ENCODE measurements around the gene GSC2. TPM values are rescaled to one million over a fixed set of nuclear protein-coding genes. Genes with fewer than 3 reads are reported as not detected.

Gene GSC2
- total RNA-seq, 1 donor from 2014 or later, result 0.26 TPM

GRCh38 chr22:19131685-19132015 lies 18.4 kb downstream of the GSC2 start:
- intact Hi-C loops (cut with micrococcal nuclease), result no loop called here
- Mint-ChIP-seq H3K36me3 (ENCODE audit: low read depth) (peaks cover 12% of the 10 kb centered on the region), H3K9me3 (no peaks in the 10 kb centered on the region), H3K27ac (no peak overlapping the region), H3K4me1 (ENCODE audit: low read depth) (no peaks in the 10 kb centered on the region), H3K4me3 (no peak overlapping the region), H3K27me3 (ENCODE audit: insufficient read depth) (no peaks in the 10 kb centered on the region)
- no peak for DNase-seq (ENCODE audit: low spot score)

DNA sequence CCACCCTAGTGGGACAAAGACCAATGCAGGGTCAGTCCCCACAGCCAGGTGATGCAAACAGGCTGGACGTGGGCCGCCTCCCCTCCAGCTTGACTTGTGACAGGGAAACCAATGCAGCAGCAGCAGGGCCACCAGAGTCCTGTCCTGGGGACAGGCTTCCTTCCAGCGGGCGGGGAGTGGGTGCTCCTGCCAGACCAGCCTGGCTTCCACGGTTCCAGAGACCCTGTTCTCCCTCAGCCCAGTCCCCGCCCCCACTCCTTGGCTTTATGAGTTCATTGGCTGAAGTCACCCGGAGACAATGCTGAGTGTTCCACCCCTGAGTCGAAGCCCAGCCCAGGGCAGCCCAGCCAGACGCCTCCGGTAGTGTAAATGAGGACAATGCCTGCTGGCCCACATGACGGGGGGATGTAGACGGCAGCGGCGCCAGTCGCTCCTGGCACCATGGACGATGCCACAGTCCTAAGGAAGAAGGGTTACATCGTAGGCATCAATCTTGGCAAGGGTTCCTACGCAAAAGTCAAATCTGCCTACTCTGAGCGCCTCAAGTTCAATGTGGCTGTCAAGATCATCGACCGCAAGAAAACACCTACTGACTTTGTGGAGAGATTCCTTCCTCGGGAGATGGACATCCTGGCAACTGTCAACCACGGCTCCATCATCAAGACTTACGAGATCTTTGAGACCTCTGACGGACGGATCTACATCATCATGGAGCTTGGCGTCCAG lies 19.0 kb downstream of the GSC2 start, which contains the start of gene TSSK2:
TSS of gene TSSK2 (plus strand) at position 350 of the 726 bp plus-strand sequence. CDS start at position 442, 92 bp downstream.
- intact Hi-C loops (cut with micrococcal nuclease), result no loop called here
- no peaks in the 10 kb centered on the region for H3K4me1 Mint-ChIP-seq (ENCODE audit: low read depth)
- no peak within 1 kb of the TSS for H3K27ac Mint-ChIP-seq
- no peak for DNase-seq (ENCODE audit: low spot score)
- no peaks in the 10 kb centered on the region for H3K9me3 Mint-ChIP-seq
- no peak within 1 kb of the TSS for H3K4me3 Mint-ChIP-seq
- H3K36me3 Mint-ChIP-seq (ENCODE audit: low read depth), result peaks cover 8% of the 10 kb centered on the region
- H3K27me3 Mint-ChIP-seq (ENCODE audit: insufficient read depth), result no peaks in the 10 kb centered on the region

DNA sequence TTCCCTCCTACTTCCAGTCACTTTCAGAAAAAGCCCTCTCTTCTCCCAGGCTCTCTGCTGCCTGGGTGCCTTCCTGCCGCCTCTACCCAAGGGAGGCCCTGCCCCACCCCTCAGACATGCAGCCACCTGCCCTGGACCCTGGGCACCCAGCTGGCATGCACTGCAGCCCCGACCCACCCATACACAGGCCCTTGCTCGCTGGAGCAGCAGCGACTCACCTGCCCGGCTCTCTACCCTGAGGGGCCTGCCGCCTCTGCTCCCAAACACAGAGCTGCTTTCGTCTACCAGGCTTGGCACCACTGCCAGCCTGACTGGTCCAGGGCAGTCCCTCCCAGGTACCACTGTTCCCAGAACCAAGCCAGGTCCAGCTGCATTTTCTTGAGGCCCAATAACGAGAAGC lies 20.2 kb downstream of the GSC2 start:
- Mint-ChIP-seq H3K4me3 (no peak overlapping the region), H3K27me3 (ENCODE audit: insufficient read depth) (no peaks in the 10 kb centered on the region), H3K9me3 (no peaks in the 10 kb centered on the region), H3K36me3 (ENCODE audit: low read depth) (peaks cover under 1% of the 10 kb centered on the region), H3K27ac (no peak overlapping the region), H3K4me1 (ENCODE audit: low read depth) (no peaks in the 10 kb centered on the region)
- DNase-seq (ENCODE audit: low spot score), result no peak
- intact Hi-C loops (cut with micrococcal nuclease), result no loop called here

GRCh38 chr22:19128946-19129727 lies 21.0 kb downstream of the GSC2 start:
- Mint-ChIP-seq H3K9me3 (no peaks in the 10 kb centered on the region), H3K4me1 (ENCODE audit: low read depth) (no peaks in the 10 kb centered on the region), H3K4me3 (no peak overlapping the region), H3K27me3 (ENCODE audit: insufficient read depth) (no peaks in the 10 kb centered on the region), H3K27ac (no peak overlapping the region), H3K36me3 (ENCODE audit: low read depth) (no peaks in the 10 kb centered on the region)
- DNase-seq (ENCODE audit: low spot score), result no peak
- intact Hi-C loops (cut with micrococcal nuclease), result no loop called here

- no peak for DNase-seq (ENCODE audit: low spot score)
- Mint-ChIP-seq H3K27me3 (ENCODE audit: insufficient read depth) (no peaks in the 10 kb centered on the region), H3K9me3 (no peaks in the 10 kb centered on the region), H3K4me1 (ENCODE audit: low read depth) (peaks cover 1% of the 10 kb centered on the region), H3K4me3 (no peak overlapping the region), H3K36me3 (ENCODE audit: low read depth) (no peaks in the 10 kb centered on the region), H3K27ac (no peak overlapping the region)
- intact Hi-C loops (cut with micrococcal nuclease), result no loop called here
Measured at GRCh38 chr22:19128009-19128401, 22.1 kb downstream of the GSC2 start.

DNA sequence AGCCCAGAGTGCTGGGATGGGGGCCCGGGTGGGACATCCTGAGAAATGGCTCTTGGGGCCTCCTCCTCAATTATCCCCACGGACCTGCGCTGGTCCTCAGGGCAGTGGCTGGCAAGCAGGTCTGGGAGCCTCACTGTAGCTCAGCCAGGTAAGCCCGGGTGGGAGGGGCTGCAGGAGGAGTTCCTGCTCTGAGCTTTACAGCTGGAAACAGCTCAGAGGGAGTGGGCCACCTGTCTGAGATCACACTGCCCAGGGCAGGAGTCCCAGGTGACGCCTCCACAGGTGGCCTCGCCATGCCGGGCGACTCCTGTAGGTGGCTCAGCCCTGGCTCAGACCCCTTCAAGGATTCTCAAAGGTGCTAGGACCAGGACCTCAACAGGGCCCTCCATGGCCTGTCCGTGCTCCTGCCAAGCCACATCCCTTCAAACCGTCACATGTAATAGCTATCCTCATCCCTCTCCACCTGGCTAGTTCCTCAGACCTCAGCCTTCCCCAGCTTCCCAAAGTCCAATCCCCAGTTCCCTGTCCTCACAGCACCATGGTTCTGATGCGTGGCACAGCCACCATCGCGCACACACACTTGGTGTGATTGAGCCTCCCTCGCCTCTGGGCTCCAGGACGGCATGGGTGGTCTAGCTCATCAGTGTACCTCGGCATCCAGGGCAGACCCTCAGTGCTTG lies 22.6 kb downstream of the GSC2 start:
- H3K4me1 Mint-ChIP-seq (ENCODE audit: low read depth), result peaks cover 7% of the 10 kb centered on the region
- no peak overlapping the region for H3K4me3 Mint-ChIP-seq
- intact Hi-C loops (cut with micrococcal nuclease), result no loop called here

DNA sequence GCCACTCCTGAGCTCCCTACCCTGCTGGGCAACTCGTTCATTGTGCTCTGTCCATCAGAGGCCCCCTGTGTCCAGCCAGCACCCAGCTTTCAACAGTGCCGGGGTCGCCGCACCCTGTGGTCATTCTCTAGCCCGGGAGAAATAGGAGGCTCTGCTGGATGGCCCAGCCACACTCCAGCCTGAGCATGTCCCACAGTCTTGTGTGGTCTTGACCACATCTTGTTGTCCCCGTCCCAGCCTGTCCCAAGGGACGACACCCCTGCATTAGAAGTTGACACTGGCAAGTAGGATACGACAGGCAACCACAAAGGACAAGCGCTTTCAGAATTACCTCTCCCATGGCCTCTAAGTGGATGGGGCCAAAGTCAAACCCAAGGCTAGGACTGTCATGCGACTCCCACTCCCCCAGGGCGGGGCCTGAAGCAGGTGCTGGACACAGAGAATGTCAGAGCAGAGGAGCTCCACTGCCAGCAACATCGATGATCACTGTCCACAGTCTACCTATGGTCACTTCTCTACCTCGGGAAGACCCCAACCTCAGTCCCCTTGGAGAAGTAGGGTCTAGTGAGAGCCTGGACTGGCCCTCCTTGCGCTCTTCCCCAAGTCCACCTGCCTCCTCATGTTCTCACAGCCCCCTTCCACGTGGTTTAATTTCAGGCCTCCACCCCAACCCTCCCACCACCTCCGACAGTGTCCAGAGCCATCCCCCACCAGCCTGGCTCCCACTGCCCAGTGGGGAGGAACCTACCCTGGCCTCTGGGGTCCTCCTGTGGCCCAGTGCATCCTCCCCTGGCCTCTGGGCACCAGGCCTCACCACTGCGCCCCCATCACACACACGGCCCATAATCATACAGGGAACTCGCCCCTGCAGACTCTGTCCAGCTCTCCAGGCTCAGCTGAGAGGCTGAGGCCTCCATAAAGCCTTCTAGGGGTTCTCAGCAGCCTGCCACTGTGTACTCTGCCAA lies 23.5 kb downstream of the GSC2 start:
- no peak overlapping the region for H3K27ac Mint-ChIP-seq
- no peak for DNase-seq (ENCODE audit: low spot score)
- H3K4me1 Mint-ChIP-seq (ENCODE audit: low read depth), result peaks cover 7% of the 10 kb centered on the region
- H3K36me3 Mint-ChIP-seq (ENCODE audit: low read depth), result no peaks in the 10 kb centered on the region
- H3K4me3 Mint-ChIP-seq, result no peak overlapping the region
- intact Hi-C loops (cut with micrococcal nuclease), result no loop called here
- no peaks in the 10 kb centered on the region for H3K9me3 Mint-ChIP-seq
- peaks cover 1% of the 10 kb centered on the region for H3K27me3 Mint-ChIP-seq (ENCODE audit: insufficient read depth)

More for the DNA sequence above, 22.6 kb downstream of the GSC2 start:
- Mint-ChIP-seq H3K36me3 (ENCODE audit: low read depth) (no peaks in the 10 kb centered on the region), H3K9me3 (no peaks in the 10 kb centered on the region), H3K27ac (no peak overlapping the region), H3K27me3 (ENCODE audit: insufficient read depth) (peaks cover 1% of the 10 kb centered on the region)
- DNase-seq (ENCODE audit: low spot score), result no peak

DNA sequence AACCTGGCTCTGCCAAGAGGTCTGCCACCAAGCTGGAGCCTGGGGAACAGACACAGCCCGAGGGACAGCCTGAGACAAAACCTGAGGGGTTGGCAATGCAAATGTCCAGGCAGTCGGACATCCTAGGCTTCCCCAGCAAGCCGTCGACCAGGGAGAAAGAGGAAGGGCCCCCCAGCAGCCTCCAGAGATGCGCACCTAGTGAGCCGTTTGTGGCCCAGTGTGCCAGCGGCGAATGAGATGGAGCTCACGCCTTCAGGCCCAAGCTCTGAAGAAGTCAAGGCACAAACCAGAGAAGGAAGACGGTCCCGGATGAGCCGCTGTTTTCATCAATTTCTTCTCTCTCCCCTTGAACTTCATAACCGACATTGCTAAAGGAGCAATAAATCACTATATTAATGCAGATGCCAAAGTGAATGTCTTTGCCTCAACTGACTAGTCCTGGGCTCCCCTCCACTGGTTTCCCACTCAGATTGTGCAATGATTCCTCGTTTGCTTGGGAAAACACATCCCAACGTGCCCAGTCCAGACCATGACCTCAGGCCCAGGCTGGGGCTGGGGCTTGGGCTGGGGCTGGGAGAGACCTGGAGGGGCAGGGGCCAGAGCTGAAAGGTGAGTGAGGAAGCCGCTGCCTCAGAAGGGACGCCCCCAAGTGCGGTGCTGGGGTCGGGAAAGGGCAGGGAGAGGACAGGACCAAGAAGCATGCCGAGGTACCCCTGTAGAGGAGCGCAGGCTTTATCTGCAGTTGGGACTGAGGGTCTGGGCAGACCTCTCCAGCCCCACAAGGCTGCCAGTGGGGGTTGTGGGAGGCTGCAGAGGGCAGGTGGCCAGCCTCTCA lies 24.4 kb downstream of the GSC2 start:
- Mint-ChIP-seq H3K27ac (no peak overlapping the region), H3K27me3 (ENCODE audit: insufficient read depth) (peaks cover 1% of the 10 kb centered on the region), H3K4me3 (no peak overlapping the region), H3K4me1 (ENCODE audit: low read depth) (peaks cover 15% of the 10 kb centered on the region), H3K9me3 (no peaks in the 10 kb centered on the region), H3K36me3 (ENCODE audit: low read depth) (no peaks in the 10 kb centered on the region)
- DNase-seq (ENCODE audit: low spot score), result no peak
- intact Hi-C loops (cut with micrococcal nuclease), result no loop called here

DNA sequence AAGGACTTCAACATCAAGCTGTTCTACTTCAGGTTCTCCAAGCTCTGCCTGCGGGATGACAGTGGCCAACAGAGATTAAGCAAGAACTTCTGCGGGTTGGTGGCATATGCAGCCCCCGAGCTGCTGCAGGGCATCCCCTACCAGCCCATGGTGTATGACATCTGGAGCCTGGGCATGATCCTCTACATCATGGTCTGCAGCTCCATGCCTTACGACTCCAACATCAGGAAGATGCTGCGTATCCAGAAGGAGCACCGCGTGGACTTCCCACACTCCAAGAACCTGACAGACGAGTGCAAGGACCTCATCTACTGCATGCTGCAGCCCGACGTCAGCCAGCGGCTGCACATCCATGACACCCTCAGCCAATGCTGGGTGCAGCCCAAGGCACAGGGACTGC lies 25.1 kb downstream of the GSC2 start:
- Mint-ChIP-seq H3K27me3 (ENCODE audit: insufficient read depth) (peaks cover 1% of the 10 kb centered on the region), H3K36me3 (ENCODE audit: low read depth) (peaks cover 4% of the 10 kb centered on the region), H3K27ac (no peak overlapping the region), H3K4me1 (ENCODE audit: low read depth) (peaks cover 22% of the 10 kb centered on the region), H3K4me3 (no peak overlapping the region), H3K9me3 (no peaks in the 10 kb centered on the region)
- no peak for DNase-seq (ENCODE audit: low spot score)
- intact Hi-C loops (cut with micrococcal nuclease), result no loop called here

- peaks cover 5% of the 10 kb centered on the region for H3K36me3 Mint-ChIP-seq (ENCODE audit: low read depth)
- H3K4me1 Mint-ChIP-seq (ENCODE audit: low read depth), result peaks cover 29% of the 10 kb centered on the region
- no peaks in the 10 kb centered on the region for H3K9me3 Mint-ChIP-seq
- H3K4me3 Mint-ChIP-seq, result no peak overlapping the region
- H3K27me3 Mint-ChIP-seq (ENCODE audit: insufficient read depth), result peaks cover 1% of the 10 kb centered on the region
- DNase-seq (ENCODE audit: low spot score), result no peak
- intact Hi-C loops (cut with micrococcal nuclease), result loop anchor here (5.0 kb wide), 1 partner anchor 308 kb away; the partner anchor contains the start of genes HIRA and MRPL40
- H3K27ac Mint-ChIP-seq, result no peak overlapping the region
Measured at GRCh38 chr22:19124377-19124776, 25.7 kb downstream of the GSC2 start.

DNA sequence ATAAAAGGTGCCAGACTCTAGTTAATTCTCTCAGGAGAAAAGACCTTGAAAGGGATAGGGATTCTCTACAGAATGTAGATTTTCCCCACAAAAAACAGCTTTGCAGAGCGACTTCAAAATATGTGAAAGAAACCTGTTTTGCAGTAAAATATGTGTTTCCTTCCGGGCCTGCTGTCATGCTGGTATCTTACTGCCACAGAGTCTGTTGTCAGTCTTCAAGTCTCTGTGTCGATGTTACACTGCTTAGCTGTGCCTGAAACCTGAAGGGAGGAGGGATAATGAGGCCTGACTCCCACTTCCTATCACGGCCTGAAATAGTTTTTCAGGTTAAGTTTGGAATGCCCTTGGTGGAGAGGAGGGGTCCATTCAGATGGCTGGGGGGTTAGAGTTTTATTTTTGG lies 26.2 kb downstream of the GSC2 start:
- no peak overlapping the region for H3K27ac Mint-ChIP-seq
- peaks cover 30% of the 10 kb centered on the region for H3K4me1 Mint-ChIP-seq (ENCODE audit: low read depth)
- H3K36me3 Mint-ChIP-seq (ENCODE audit: low read depth), result peaks cover 5% of the 10 kb centered on the region
- H3K4me3 Mint-ChIP-seq, result no peak overlapping the region
- intact Hi-C loops (cut with micrococcal nuclease), result loop anchor here (5.0 kb wide), 1 partner anchor 308 kb away; the partner anchor contains the start of genes HIRA and MRPL40
- H3K9me3 Mint-ChIP-seq, result no peaks in the 10 kb centered on the region
- no peak for DNase-seq (ENCODE audit: low spot score)
- H3K27me3 Mint-ChIP-seq (ENCODE audit: insufficient read depth), result peaks cover 1% of the 10 kb centered on the region

All from activated T-helper 1 cell treated with anti-CD3 and anti-CD28 coated beads, Interleukin-12 subunit alpha, Interleukin-12 subunit beta, Interleukin-2, Interleukin-4 antibody, amounts not matched to agents 30 ng/mL and 10 ng/mL and 1 ng/mL, durations not matched to agents 14 hours and 24 hours and 36 hours (primary cell).